Measurements from ENCODE around the gene ODAD3. TPM values are rescaled to one million over a fixed set of nuclear protein-coding genes. Genes with fewer than 3 reads are reported as not detected.

The ODAD3 gene
- polyA plus RNA-seq, 10 donors, result 0.16 to 0.46 (median 0.26) TPM; not detected in 1

DNA sequence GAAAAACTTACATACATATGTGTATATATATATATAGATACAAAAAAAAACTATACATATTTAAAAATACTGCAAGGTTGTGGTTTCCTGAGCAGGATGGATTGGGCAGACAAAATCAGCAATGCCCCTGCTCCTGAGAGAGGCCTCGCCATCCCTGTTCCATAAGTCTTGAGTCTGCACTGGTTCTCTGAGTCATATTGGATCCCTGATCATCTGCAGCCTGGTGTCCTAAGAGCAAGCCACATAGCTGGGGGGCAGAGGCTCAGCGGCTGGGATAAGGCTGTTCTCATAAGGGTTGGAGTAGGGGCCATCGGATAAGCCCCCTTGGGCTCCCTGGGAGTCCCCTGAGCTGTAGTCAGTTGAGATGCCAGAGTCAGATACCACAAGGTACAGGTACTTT is 57.2 kb downstream of the ODAD3 start:
- DNase-seq, result no peak

DNA sequence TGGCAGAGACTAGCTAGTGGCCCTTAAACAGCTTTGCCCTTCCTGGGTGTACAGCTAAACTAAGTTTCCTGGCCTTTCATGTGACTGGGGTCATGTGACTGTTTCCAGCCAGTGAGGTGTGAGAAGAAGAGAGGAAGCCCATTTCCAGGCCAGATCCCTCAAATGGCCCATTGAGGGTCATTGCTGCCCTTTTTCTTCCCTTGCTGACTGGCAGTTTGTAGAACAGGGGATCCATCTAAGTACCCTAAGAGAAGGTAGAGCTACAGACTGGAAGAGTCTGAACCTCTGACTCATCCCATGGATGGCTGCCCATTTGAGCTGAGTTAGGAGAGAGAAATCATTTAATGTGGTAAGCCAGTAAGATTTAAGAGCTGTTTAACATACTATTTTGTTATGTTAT is 57.7 kb downstream of the ODAD3 start:
- peak in 2 of 3 donors; percentile 44 to 86 for DNase-seq

DNA sequence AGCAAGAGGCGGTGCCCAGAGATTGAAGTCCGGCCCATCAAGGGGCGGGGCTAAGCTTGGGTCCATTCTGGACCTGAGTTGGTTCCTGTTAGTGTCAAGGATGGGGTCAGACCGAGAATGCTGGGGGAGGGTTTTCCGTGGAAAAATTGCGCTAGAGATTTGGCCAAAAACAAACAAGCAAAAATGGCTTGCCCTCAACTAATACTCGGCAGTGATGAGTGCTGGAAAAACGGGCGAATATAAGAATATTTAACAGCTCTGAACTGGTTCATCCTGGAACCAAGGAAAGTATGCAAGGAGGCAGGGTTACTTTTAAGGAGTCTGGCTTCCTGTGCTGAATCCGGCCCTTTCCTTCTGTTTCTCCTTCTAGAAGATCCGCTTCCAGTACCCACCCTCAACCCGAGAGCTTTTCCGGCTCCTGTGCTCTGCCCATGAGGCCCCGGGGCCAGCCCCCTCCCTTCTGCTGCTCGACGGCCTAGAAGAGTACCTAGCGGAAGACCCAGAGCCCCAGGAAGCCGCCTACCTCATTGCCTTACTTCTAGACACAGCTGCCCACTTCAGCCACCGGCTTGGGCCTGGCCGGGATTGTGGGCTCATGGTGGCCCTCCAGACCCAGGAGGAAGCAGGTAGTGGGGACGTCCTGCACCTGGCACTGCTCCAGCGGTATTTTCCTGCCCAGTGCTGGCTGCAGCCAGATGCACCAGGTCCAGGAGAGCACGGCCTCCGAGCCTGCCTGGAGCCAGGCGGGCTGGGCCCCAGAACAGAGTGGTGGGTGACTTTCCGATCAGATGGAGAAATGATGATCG is 59.6 kb downstream of the ODAD3 start:
- no peak for DNase-seq

DNA sequence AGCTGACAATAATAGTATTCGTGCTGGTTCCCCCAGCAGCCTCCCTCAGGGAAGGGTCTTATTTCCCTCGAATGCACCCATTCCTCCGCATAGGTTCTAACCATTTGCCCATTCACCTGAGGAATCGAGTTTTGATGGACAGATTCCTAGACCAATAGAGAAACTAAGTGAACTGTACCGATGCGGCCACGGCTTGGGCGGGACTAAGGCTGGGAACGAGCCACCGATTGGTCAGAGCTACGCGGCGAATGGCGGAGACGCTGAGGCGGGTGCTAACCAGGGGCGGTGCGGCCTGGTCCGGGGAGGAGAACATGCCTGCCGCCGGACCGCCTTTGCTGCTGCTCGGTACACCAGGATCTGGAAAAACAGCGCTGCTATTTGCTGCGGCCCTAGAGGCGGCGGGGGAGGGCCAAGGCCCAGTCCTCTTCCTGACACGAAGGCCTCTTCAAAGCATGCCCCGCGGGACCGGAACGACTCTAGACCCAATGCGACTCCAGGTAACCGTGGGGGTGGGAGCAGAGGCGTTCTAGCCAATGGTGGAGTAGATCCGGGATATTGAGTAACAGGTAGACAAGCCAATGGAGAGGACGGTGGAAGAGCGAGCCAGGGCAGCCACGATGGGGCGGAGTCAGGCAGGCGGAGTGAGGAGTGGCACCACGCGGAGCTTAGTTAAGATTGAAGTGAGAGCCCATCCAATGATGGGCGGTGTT is 60.3 kb downstream of the ODAD3 start, which contains the start of gene SWSAP1:
Gene SWSAP1, plus strand, starts transcription at position 234 of the 710 bp plus-strand sequence. Its CDS starts 15 bp downstream, at position 249.
- DNase-seq, result peak; percentile 99 to 100 (median 100)

DNA sequence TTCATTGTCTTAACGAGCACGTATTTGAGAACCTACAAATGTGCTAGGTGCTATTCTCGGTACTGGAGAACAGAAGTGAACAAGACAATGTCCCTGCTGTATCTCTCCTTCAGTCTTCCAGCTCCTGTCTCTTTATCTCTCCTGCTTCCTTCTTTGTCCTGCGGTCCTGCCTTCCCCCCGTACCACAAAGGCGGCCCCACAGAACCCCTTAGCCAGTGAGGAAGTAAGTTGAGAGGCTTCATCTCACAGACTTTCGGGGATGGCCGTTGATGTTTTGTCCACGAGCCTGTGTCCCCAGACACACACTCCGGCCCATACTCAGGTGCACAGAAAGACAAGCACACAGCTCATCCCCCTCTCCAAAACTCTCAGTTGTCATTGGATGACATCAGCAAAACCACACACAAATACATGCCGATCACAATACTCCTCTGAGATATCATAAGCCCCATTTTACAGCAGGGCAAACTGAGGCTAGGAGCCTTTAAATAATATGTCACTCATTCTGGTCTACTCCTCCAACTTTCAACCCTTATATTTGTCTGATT is 61.0 kb downstream of the ODAD3 start:
- no peak for DNase-seq

DNA sequence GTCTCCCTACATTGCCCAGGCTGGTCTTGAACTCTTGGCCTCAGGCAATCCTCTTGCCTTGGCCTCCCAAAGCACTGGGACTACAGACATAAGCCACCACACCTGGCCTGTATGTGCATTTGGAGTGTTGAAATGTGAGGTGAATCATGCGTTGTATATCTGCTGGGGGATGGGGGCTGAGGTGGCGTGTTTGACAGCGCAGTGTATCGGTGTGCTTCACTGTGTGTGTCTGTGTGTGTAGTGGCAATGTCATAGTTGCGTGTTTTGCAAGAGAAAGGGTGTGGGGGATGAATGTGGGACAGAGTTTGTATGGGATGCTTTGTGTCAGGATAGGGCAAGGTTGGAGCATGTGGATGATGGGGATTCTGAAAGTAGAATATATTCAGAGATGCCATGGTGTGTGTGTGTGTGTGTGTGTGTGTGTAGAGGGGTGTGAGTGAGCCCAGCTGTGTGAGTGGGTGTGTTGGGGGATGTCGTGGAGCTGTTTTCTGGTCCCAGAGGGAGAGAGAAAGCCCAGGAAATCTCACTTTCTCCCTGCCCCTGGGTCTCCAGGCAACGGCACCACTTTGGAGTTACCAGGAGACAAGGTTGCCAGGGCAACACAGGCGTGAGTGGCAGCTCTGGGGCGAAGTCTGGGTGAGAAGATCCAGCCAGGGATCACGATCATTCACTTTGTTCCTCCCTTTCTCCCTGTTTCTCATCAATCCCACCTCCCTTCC is 61.6 kb downstream of the ODAD3 start:
- no peak for DNase-seq

DNA sequence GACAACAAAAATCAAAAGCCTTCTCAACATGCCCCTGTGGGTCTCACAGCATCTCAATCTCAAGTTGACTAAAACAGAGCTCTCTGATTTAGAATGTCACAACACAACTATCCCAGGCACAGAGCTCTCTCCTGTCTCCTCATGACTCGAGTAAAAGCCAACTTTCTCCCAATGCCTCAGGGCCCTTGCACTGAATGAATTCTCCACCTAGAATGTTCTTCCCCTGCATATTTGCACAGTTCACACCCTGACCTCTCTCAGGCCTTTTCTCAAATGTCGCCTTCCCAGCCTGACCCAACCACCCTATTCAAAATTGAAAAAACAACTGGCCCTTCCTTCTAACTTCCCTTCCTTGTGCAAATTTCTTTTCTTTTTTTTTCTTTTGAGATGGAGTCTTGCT is 64.2 kb downstream of the ODAD3 start:
- no peak for DNase-seq

Other genes with a start within 250 kb of the ODAD3 start
- 100 to 1,000 TPM in 9 of 10 donors, 10 to 100 TPM in 1; 99.0 to 131 (median 106) TPM for gene KANK2, start 237.6 kb downstream of the ODAD3 start, polyA plus RNA-seq (ENCODE audit: insufficient read length in 10 of 10)
- gene ANGPTL8, start 195.5 kb downstream of the ODAD3 start, polyA plus RNA-seq (ENCODE audit: insufficient read length in 10 of 10), result under 1 TPM in 8 of 10 donors, not detected in 2; 0.36 to 0.96 (median 0.53) TPM
- 10 to 100 TPM; 26.3 to 67.9 (median 36.2) TPM for gene DOCK6, start 172.6 kb downstream of the ODAD3 start, polyA plus RNA-seq (ENCODE audit: insufficient read length in 10 of 10)
- gene TSPAN16, start 139.0 kb downstream of the ODAD3 start, polyA plus RNA-seq (ENCODE audit: insufficient read length in 10 of 10), result under 1 TPM in 1 of 10 donors, not detected in 9; 0.22 TPM
- gene RAB3D, start 95.5 kb downstream of the ODAD3 start, polyA plus RNA-seq (ENCODE audit: insufficient read length in 10 of 10), result 10 to 100 TPM in 2 of 10 donors, 1 to 10 TPM in 8; 5.2 to 12.5 (median 6.2) TPM
- 10 to 100 TPM; 35.7 to 44.1 (median 39.9) TPM for gene TMEM205, start 88.9 kb downstream of the ODAD3 start, polyA plus RNA-seq (ENCODE audit: insufficient read length in 10 of 10)
- 10 to 100 TPM in 4 of 10 donors, 1 to 10 TPM in 6; 4.9 to 13.4 (median 9.0) TPM for gene CCDC159, start 88.6 kb downstream of the ODAD3 start, polyA plus RNA-seq (ENCODE audit: insufficient read length in 10 of 10)
- 10 to 100 TPM in 9 of 10 donors, 1 to 10 TPM in 1; 9.4 to 15.6 (median 12.6) TPM for gene PLPPR2, start 79.7 kb downstream of the ODAD3 start, polyA plus RNA-seq (ENCODE audit: insufficient read length in 10 of 10)
- gene SWSAP1, start 60.5 kb downstream of the ODAD3 start, polyA plus RNA-seq (ENCODE audit: insufficient read length in 10 of 10), result 1 to 10 TPM in 7 of 10 donors, under 1 TPM in 3; 0.85 to 2.1 (median 1.4) TPM
- 1 to 10 TPM; 2.6 to 3.9 (median 3.1) TPM for gene EPOR, start 50.8 kb downstream of the ODAD3 start, polyA plus RNA-seq (ENCODE audit: insufficient read length in 10 of 10)
- gene RGL3, start 15.8 kb downstream of the ODAD3 start, polyA plus RNA-seq (ENCODE audit: insufficient read length in 10 of 10), result 1 to 10 TPM in 1 of 10 donors, under 1 TPM in 9; 0.32 to 1.7 (median 0.62) TPM
- 100 to 1,000 TPM; 136 to 229 (median 180) TPM for gene PRKCSH, start 514 bp upstream of the ODAD3 start, polyA plus RNA-seq (ENCODE audit: insufficient read length in 10 of 10)
- under 1 TPM in 4 of 10 donors, not detected in 6; 0.07 to 0.34 (median 0.22) TPM for gene ELAVL3, start 45.9 kb upstream of the ODAD3 start, polyA plus RNA-seq (ENCODE audit: insufficient read length in 10 of 10)
- 1 to 10 TPM; 3.6 to 7.0 (median 5.9) TPM for gene ZNF653, start 70.7 kb upstream of the ODAD3 start, polyA plus RNA-seq (ENCODE audit: insufficient read length in 10 of 10)
- 10 to 100 TPM; 29.7 to 48.4 (median 39.1) TPM for gene ECSIT, start 94.0 kb upstream of the ODAD3 start, polyA plus RNA-seq (ENCODE audit: insufficient read length in 10 of 10)
- 100 to 1,000 TPM in 6 of 10 donors, 10 to 100 TPM in 4; 63.4 to 203 (median 124) TPM for gene CNN1, start 103.7 kb upstream of the ODAD3 start, polyA plus RNA-seq (ENCODE audit: insufficient read length in 10 of 10)
- gene ELOF1, start 124.1 kb upstream of the ODAD3 start, polyA plus RNA-seq (ENCODE audit: insufficient read length in 10 of 10), result 10 to 100 TPM; 26.8 to 42.6 (median 31.7) TPM
- gene ACP5, start 142.5 kb upstream of the ODAD3 start, polyA plus RNA-seq (ENCODE audit: insufficient read length in 10 of 10), result 1 to 10 TPM; 1.0 to 4.6 (median 2.4) TPM
- gene ZNF627, start 162.4 kb upstream of the ODAD3 start, polyA plus RNA-seq (ENCODE audit: insufficient read length in 10 of 10), result 10 to 100 TPM; 12.2 to 17.6 (median 14.3) TPM

Measured in muscle of back (tissue), 11 donors.